ENCODE results near the gene ATP2A2. TPM values are rescaled to one million over a fixed set of nuclear protein-coding genes. Genes with fewer than 3 reads are reported as not detected.

ATP2A2 gene
- total RNA-seq, 1 donor from 2014 or later, result 99.5 TPM

GRCh38 chr12:110262442-110263388, 18.3 kb upstream of the ATP2A2 start:
- Mint-ChIP-seq H3K27me3 (ENCODE audit: insufficient read depth, low read depth) (peaks cover 2% of the 10 kb centered on the region), H3K4me1 (peaks cover 15% of the 10 kb centered on the region), H3K9me3 (no peaks in the 10 kb centered on the region), H3K27ac (no peak overlapping the region), H3K36me3 (no peaks in the 10 kb centered on the region), H3K4me3 (no peak overlapping the region)
- DNase-seq (ENCODE audit: low spot score), result no peak
- no peak for TF ChIP-seq EZH2 (IDR thresholded peaks at IDR 0.05)
- TF ChIP-seq CTCF (IDR thresholded peaks at IDR 0.05), result no peak
- no peak for TF ChIP-seq EZH2phosphoT487 (IDR thresholded peaks at IDR 0.05)
- peaks cover 14% of the 10 kb centered on the region for H3F3A ChIP-seq (ENCODE audit: low read depth)
- H3K4me3 ChIP-seq, result no peak overlapping the region
- H2AFZ ChIP-seq (replicated peaks), result no peak overlapping the region
- H3K9me3 ChIP-seq (ENCODE audit: low read depth), result no peaks in the 10 kb centered on the region
- H3K9ac ChIP-seq, result no peak overlapping the region
- no peaks in the 10 kb centered on the region for H3K79me2 ChIP-seq (ENCODE audit: low read depth)
- peaks cover 14% of the 10 kb centered on the region for H3K4me1 ChIP-seq
- H3K27me3 ChIP-seq, result no peaks in the 10 kb centered on the region
- H3K36me3 ChIP-seq, result no peaks in the 10 kb centered on the region
- no peaks in the 10 kb centered on the region for H4K20me1 ChIP-seq (ENCODE audit: low read depth)
- H3K4me2 ChIP-seq, result no peak overlapping the region
- H3K27ac ChIP-seq, result no peak overlapping the region

- no peaks in the 10 kb centered on the region for H3K36me3 ChIP-seq
- H3K27me3 Mint-ChIP-seq (ENCODE audit: insufficient read depth, low read depth), result no peaks in the 10 kb centered on the region
- TF ChIP-seq EZH2 (IDR thresholded peaks at IDR 0.05), result no peak
- no peak for TF ChIP-seq CTCF (IDR thresholded peaks at IDR 0.05)
- TF ChIP-seq EZH2phosphoT487 (IDR thresholded peaks at IDR 0.05), result no peak
- no peaks in the 10 kb centered on the region for H3K27me3 ChIP-seq
- no peak overlapping the region for H3K9ac ChIP-seq
- H3K4me3 Mint-ChIP-seq, result no peak overlapping the region
- peaks cover 14% of the 10 kb centered on the region for H3F3A ChIP-seq (ENCODE audit: low read depth)
- no peak overlapping the region for H2AFZ ChIP-seq (replicated peaks)
- H3K36me3 Mint-ChIP-seq, result no peaks in the 10 kb centered on the region
- H3K79me2 ChIP-seq (ENCODE audit: low read depth), result no peaks in the 10 kb centered on the region
- peak overlapping the region; percentile 33 for H3K4me2 ChIP-seq
- no peak overlapping the region for H3K27ac ChIP-seq
- H3K9me3 ChIP-seq (ENCODE audit: low read depth), result no peaks in the 10 kb centered on the region
- H3K4me1 Mint-ChIP-seq, result peaks cover 40% of the 10 kb centered on the region
- peak overlapping the region; percentile 57 for H3K27ac Mint-ChIP-seq
- peaks cover 31% of the 10 kb centered on the region for H3K4me1 ChIP-seq
- H3K9me3 Mint-ChIP-seq, result no peaks in the 10 kb centered on the region
- no peak overlapping the region for H3K4me3 ChIP-seq
- H4K20me1 ChIP-seq (ENCODE audit: low read depth), result no peaks in the 10 kb centered on the region
- DNase-seq (ENCODE audit: low spot score), result no peak
Measured at GRCh38 chr12:110266381-110266960, 14.6 kb upstream of the ATP2A2 start.

- peaks cover 31% of the 10 kb centered on the region for H3K4me1 ChIP-seq
- no peaks in the 10 kb centered on the region for H3K27me3 ChIP-seq
- peak overlapping the region; percentile 33 for H3K4me2 ChIP-seq
- TF ChIP-seq EZH2 (IDR thresholded peaks at IDR 0.05), result no peak
- TF ChIP-seq EZH2phosphoT487 (IDR thresholded peaks at IDR 0.05), result no peak
- no peak for TF ChIP-seq CTCF (IDR thresholded peaks at IDR 0.05)
- Mint-ChIP-seq H3K36me3 (no peaks in the 10 kb centered on the region), H3K4me1 (peaks cover 43% of the 10 kb centered on the region), H3K27ac (no peak overlapping the region), H3K4me3 (no peak overlapping the region), H3K27me3 (ENCODE audit: insufficient read depth, low read depth) (no peaks in the 10 kb centered on the region), H3K9me3 (no peaks in the 10 kb centered on the region)
- H3K9me3 ChIP-seq (ENCODE audit: low read depth), result no peaks in the 10 kb centered on the region
- H3K79me2 ChIP-seq (ENCODE audit: low read depth), result no peaks in the 10 kb centered on the region
- H3K9ac ChIP-seq, result no peak overlapping the region
- H4K20me1 ChIP-seq (ENCODE audit: low read depth), result no peaks in the 10 kb centered on the region
- H3K27ac ChIP-seq, result peak overlapping the region; percentile 36
- H2AFZ ChIP-seq (replicated peaks), result no peak overlapping the region
- peaks cover 11% of the 10 kb centered on the region for H3F3A ChIP-seq (ENCODE audit: low read depth)
- no peaks in the 10 kb centered on the region for H3K36me3 ChIP-seq
- no peak overlapping the region for H3K4me3 ChIP-seq
- peak; percentile 56 for DNase-seq (ENCODE audit: low spot score)
Measured at GRCh38 chr12:110266980-110267620, 13.9 kb upstream of the ATP2A2 start.

Measured in neural progenitor cell (in vitro differentiated cells).